Measurements from ENCODE around the gene FBRS. TPM values are rescaled to one million over a fixed set of nuclear protein-coding genes. Genes with fewer than 3 reads are reported as not detected.

Gene FBRS
- total and polyA plus RNA-seq, 2 of the 8 experiments (the other 6 are each of a cell fraction or from before 2014, with no cell fraction given) = 2.4 to 13.9 TPM

DNA sequence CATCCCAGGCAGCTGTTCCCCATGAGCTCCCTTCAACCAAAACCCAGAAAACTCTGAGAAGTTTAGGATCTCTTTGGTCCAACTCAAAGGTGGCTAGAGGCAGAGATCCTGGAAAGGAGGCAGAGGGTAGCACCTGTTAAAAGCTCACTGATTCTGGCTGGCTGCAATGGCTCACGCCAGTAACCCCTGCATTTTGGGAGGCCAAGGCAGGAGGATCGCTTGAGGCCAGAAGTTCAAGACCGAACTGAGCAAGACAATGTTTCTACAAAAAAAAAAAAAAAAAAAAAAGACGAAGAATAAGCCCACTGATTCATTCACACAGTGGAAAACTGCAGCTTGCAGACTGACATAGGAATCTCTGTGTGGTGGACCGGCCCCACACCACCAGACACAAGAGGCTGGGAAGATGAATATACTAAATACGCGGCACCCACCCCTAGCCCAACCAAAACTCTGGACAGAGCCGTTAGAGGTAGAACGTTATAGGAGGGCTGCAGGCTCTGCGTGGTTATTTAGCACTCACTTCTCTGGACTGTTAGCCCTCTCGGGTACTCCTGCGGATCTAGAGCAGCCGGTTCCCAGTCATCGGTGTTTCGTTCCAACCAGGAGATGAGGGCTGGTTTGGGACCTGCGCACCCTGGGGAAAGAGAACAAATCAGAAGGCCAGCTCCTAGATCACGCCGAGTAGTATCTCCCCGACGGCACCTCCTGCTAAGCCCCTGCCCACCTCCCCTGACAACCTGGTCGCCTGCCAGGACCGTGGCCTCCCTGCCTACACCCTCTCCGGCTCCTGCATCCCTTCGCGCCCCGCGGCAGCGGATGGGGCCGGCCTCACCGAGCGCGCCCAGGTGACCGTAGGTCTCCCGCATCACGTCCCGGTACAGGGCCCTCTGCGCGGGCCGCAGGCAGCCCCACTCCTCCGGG lies 49.0 kb upstream of the FBRS start (continued):
- TF ChIP-seq SP4 (IDR thresholded peaks at IDR 0.05; ENCODE audit: low read length) (no peak), TAF7 (optimal IDR thresholded peaks at IDR 0.05; ENCODE audit: borderline replicate concordance, low read depth, low read length) (no peak), PHF8 (conservative IDR thresholded peaks at IDR 0.05; ENCODE audit: low read depth, low read length) (no peak), CREB1 (IDR thresholded peaks at IDR 0.05) (no peak), HDAC6 (IDR thresholded peaks at IDR 0.05; ENCODE audit: low read depth, low read length) (no peak)
- TF ChIP-seq, protein P1, sequence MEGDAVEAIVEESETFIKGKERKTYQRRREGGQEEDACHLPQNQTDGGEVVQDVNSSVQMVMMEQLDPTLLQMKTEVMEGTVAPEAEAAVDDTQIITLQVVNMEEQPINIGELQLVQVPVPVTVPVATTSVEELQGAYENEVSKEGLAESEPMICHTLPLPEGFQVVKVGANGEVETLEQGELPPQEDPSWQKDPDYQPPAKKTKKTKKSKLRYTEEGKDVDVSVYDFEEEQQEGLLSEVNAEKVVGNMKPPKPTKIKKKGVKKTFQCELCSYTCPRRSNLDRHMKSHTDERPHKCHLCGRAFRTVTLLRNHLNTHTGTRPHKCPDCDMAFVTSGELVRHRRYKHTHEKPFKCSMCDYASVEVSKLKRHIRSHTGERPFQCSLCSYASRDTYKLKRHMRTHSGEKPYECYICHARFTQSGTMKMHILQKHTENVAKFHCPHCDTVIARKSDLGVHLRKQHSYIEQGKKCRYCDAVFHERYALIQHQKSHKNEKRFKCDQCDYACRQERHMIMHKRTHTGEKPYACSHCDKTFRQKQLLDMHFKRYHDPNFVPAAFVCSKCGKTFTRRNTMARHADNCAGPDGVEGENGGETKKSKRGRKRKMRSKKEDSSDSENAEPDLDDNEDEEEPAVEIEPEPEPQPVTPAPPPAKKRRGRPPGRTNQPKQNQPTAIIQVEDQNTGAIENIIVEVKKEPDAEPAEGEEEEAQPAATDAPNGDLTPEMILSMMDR (IDR thresholded peaks at IDR 0.05; ENCODE audit: control extremely low read depth in 1 of 3, insufficient read depth in 1 of 3, low read depth in 1 of 3, low read length in 3 of 3) = no peak
